HL-60/S4 treated with retinoic acid at 250 ng/mL for 4 days and 3 days (cell line): ENCODE data around the gene DNMT3A.

Source experiments
- in situ Hi-C: fragments of 300-500 bp; cut with MboI; formaldehyde crosslinking; loops from 2 replicates; pipeline ENCODE4 v1.7.0; 2022; ENCODE audit warnings: low sequenced_read_pairs

DNMT3A gene

GRCh38 chr2:25245141-25245540 is 96.6 kb downstream of the DNMT3A start:
- in situ Hi-C loops, result no loop called here

GRCh38 chr2:25243995-25244394 is 97.7 kb downstream of the DNMT3A start:
- in situ Hi-C loops, result no loop called here

- in situ Hi-C loops, result no loop called here
Measured at GRCh38 chr2:25241452-25241851, 100.3 kb downstream of the DNMT3A start.

- in situ Hi-C loops, result no loop called here
Measured at GRCh38 chr2:25240636-25241035, 101.1 kb downstream of the DNMT3A start.

GRCh38 chr2:25238920-25239319 is 102.8 kb downstream of the DNMT3A start:
- in situ Hi-C loops, result no loop called here

GRCh38 chr2:25237764-25238163 is 104.0 kb downstream of the DNMT3A start:
- in situ Hi-C loops, result no loop called here

GRCh38 chr2:25236736-25237135 is 105.0 kb downstream of the DNMT3A start:
- in situ Hi-C loops, result no loop called here

- in situ Hi-C loops, result no loop called here
Measured at GRCh38 chr2:25234738-25235137, 107.0 kb downstream of the DNMT3A start.

GRCh38 chr2:25233916-25234605 is 107.7 kb downstream of the DNMT3A start:
- in situ Hi-C loops, result no loop called here

- in situ Hi-C loops, result no loop called here
Measured at GRCh38 chr2:25232248-25232825, 109.4 kb downstream of the DNMT3A start.

GRCh38 chr2:25230948-25231311 is 110.8 kb downstream of the DNMT3A start:
- in situ Hi-C loops, result no loop called here

- in situ Hi-C loops, result no loop called here
Measured at GRCh38 chr2:25230198-25230947, 111.4 kb downstream of the DNMT3A start.

GRCh38 chr2:25229279-25230197 is 112.2 kb downstream of the DNMT3A start:
- in situ Hi-C loops, result no loop called here

- in situ Hi-C loops, result no loop called here
Measured at GRCh38 chr2:25228848-25229278, 112.9 kb downstream of the DNMT3A start.

- in situ Hi-C loops, result no loop called here
Measured at GRCh38 chr2:25227576-25227975, 114.1 kb downstream of the DNMT3A start.

- in situ Hi-C loops, result no loop called here
Measured at GRCh38 chr2:25226827-25227226, 114.9 kb downstream of the DNMT3A start.

GRCh38 chr2:25222477-25223121 is 119.1 kb downstream of the DNMT3A start:
- in situ Hi-C loops, result no loop called here

- in situ Hi-C loops, result no loop called here
Measured at GRCh38 chr2:25221579-25221978, 120.1 kb downstream of the DNMT3A start.

GRCh38 chr2:25220313-25220712 is 121.4 kb downstream of the DNMT3A start:
- in situ Hi-C loops, result no loop called here

- in situ Hi-C loops, result no loop called here
Measured at GRCh38 chr2:25219621-25220020, 122.1 kb downstream of the DNMT3A start.

- in situ Hi-C loops, result no loop called here
Measured at GRCh38 chr2:25218100-25218499, 123.6 kb downstream of the DNMT3A start.
